Chondrocyte (in vitro differentiated cells): Measurements from ENCODE around the gene NHLH1. TPM values are rescaled to one million over a fixed set of nuclear protein-coding genes. Genes with fewer than 3 reads are reported as not detected.

ENCODE experiments used
- DNase-seq: peaks from one replicate; pipeline ENCODE4 v3.0.0; 2021; ENCODE audit warnings: mixed read lengths, low spot score
- H3K27ac Mint-ChIP-seq: one replicate; pipeline ENCODE4 v1.8.0; 2021; ENCODE audit warnings: mild to moderate bottlenecking, moderate library complexity, mixed read lengths; ENCODE audit not compliant: unreplicated experiment
- H3K27me3 Mint-ChIP-seq: 2 replicates; pipeline ENCODE4 v1.8.0; 2021; ENCODE audit warnings: low read depth, mixed read lengths
- H3K36me3 Mint-ChIP-seq: 2 replicates; pipeline ENCODE4 v1.8.0; 2021; ENCODE audit warnings: low read depth, mixed read lengths
- H3K4me1 Mint-ChIP-seq: 2 replicates; pipeline ENCODE4 v1.8.0; 2021; ENCODE audit warnings: low read depth, mild to moderate bottlenecking, mixed read lengths
- H3K4me3 Mint-ChIP-seq: one replicate; pipeline ENCODE4 v1.8.0; 2021; ENCODE audit warnings: mild to moderate bottlenecking, moderate library complexity, mixed read lengths; ENCODE audit not compliant: unreplicated experiment
- H3K9me3 Mint-ChIP-seq: 2 replicates; pipeline ENCODE4 v1.8.0; 2021; ENCODE audit warnings: low read depth, mixed read lengths
- total RNA-seq: library from RNA; stranded (reverse); gene quantifications from 3 replicates; pipeline ENCODE4 v1.2.1, GENCODE V29; 2021
- TF ChIP-seq, protein P1 (sequence below): fragments of 200-600 bp; sonication (generic); IDR thresholded peaks from 2 replicates; pipeline ENCODE4 v1.5.0; 2021; ENCODE audit warnings: antibody characterized with exemption, mild to moderate bottlenecking, moderate library complexity

Gene NHLH1
- total RNA-seq, 1 donor from 2014 or later, result 0.17 TPM

DNA sequence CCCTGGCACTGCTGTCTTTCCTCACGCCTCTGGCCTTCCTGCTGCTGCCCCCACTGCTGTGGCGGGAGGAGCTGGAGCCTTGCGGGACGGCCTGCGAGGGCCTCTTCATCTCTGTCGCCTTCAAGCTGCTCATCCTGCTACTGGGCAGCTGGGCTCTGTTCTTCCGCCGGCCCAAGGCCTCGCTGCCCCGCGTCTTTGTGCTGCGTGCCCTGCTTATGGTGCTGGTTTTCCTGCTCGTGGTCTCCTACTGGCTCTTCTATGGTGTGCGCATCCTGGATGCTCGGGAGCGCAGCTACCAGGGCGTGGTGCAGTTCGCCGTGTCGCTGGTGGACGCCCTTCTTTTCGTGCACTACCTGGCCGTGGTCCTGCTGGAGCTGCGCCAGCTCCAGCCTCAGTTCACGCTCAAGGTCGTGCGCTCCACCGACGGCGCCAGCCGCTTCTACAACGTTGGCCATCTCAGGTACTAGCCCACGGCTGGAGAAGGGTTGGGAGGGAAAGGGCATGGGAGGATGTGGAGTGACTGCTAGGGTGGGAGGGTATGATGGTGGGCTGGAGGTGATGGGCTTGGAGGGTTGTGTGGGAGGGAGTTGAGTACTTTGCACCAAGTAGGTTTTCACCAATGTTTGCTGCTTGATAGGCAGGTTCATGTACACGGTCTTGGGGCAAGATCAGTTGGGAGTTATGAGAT is 52.4 kb downstream of the NHLH1 start:
- no peak overlapping the region for H3K4me3 Mint-ChIP-seq

DNA sequence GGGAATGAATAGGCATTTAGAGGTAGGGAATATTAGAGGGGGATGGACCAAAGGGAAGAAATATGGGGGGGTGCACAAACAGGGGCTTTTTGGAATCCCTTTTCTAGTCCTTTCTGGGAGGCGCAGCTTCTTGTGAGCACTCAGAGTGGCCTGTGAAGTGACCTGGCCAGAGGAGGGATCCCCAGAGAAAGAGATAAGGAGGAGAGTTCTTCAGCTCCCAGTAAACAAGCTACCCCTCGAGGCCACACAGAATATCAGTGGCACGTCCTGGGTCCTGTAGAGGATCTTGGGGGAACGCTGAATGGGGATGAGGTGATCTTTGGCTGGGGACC is 52.9 kb downstream of the NHLH1 start:
- H3K4me3 Mint-ChIP-seq, result no peak overlapping the region
- H3K27me3 Mint-ChIP-seq, result no peaks in the 10 kb centered on the region
- no peaks in the 10 kb centered on the region for H3K9me3 Mint-ChIP-seq
- peaks cover 19% of the 10 kb centered on the region for H3K36me3 Mint-ChIP-seq
- TF ChIP-seq, protein P1, sequence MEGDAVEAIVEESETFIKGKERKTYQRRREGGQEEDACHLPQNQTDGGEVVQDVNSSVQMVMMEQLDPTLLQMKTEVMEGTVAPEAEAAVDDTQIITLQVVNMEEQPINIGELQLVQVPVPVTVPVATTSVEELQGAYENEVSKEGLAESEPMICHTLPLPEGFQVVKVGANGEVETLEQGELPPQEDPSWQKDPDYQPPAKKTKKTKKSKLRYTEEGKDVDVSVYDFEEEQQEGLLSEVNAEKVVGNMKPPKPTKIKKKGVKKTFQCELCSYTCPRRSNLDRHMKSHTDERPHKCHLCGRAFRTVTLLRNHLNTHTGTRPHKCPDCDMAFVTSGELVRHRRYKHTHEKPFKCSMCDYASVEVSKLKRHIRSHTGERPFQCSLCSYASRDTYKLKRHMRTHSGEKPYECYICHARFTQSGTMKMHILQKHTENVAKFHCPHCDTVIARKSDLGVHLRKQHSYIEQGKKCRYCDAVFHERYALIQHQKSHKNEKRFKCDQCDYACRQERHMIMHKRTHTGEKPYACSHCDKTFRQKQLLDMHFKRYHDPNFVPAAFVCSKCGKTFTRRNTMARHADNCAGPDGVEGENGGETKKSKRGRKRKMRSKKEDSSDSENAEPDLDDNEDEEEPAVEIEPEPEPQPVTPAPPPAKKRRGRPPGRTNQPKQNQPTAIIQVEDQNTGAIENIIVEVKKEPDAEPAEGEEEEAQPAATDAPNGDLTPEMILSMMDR, result no peak
- no peak overlapping the region for H3K27ac Mint-ChIP-seq
- no peaks in the 10 kb centered on the region for H3K4me1 Mint-ChIP-seq
- DNase-seq, result no peak

More for the DNA sequence above, 52.4 kb downstream of the NHLH1 start:
- DNase-seq, result no peak
- TF ChIP-seq, protein P1, result no peak
- no peak overlapping the region for H3K27ac Mint-ChIP-seq
- no peaks in the 10 kb centered on the region for H3K27me3 Mint-ChIP-seq
- H3K4me1 Mint-ChIP-seq, result no peaks in the 10 kb centered on the region
- H3K36me3 Mint-ChIP-seq, result peaks cover 19% of the 10 kb centered on the region
- H3K9me3 Mint-ChIP-seq, result no peaks in the 10 kb centered on the region

DNA sequence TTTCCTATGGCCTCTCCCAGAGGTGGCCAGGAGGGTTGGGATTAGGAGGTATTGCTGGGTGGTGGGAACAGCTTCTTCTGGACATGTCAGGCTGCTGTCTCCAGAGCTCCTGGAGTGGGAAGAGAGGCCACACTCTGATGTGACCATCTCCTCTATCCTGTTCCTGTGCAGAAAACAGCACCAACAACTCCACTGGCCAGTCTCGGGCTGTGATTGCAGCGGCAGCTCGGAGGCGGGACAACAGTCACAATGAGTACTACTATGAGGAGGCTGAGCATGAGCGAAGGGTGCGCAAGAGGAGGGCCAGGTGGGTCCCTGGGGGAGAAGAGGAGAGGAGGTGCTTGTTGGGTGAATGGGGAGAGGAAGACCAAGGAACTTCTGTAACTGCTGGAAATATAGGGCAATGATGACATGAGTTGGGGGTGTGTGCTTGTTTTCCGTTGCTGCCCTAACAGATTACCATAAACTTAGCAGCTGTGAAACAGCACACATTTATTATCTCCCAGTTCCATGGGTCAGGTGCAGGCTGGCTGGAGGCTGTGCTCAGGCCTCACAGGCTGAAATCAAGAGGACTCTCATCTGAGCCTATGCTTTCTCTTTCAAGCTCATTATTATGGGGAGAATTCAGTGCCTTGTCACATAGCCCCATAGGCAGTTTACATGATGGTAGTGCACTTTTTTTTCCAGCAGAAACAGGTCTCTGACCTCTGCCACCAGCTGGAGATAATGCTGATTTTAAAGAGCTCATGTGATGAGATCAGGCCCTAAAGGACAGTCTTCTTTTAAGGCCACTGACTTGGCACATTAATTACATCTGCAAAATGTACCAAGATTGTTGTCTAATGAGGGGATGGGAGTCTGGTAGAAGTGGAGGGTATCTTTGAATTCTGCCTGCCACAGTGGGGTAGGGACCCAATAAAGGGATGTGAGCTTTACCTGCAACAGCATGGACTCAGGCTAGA is 54.3 kb downstream of the NHLH1 start:
- Mint-ChIP-seq H3K27ac (no peak overlapping the region), H3K27me3 (no peaks in the 10 kb centered on the region), H3K36me3 (peaks cover 28% of the 10 kb centered on the region), H3K9me3 (no peaks in the 10 kb centered on the region), H3K4me3 (no peak overlapping the region), H3K4me1 (no peaks in the 10 kb centered on the region)
- TF ChIP-seq, protein P1, result no peak
- no peak for DNase-seq

- H3K36me3 Mint-ChIP-seq, result peaks cover 31% of the 10 kb centered on the region
- TF ChIP-seq, protein P1, result no peak
- H3K27ac Mint-ChIP-seq, result no peak overlapping the region
Observed at GRCh38 chr1:160421881-160422280, 55.0 kb downstream of the NHLH1 start.

More at GRCh38 chr1:160421881-160422280, 55.0 kb downstream of the NHLH1 start:
- Mint-ChIP-seq H3K4me3 (no peak overlapping the region), H3K9me3 (no peaks in the 10 kb centered on the region), H3K27me3 (no peaks in the 10 kb centered on the region), H3K4me1 (no peaks in the 10 kb centered on the region)
- no peak for DNase-seq

Other genes starting within 250 kb of the NHLH1 start
- not detected in 3 replicates for gene ATP1A4, start 215.5 kb upstream of the NHLH1 start, total RNA-seq
- 0.23 to 0.25 TPM in 2 of 3 replicates, not detected in the other for gene CASQ1, start 176.5 kb upstream of the NHLH1 start, total RNA-seq
- gene PEA15, start 161.7 kb upstream of the NHLH1 start, total RNA-seq, result 166 to 335 TPM (median 325 TPM) in 3 replicates
- gene DCAF8, start 104.5 kb upstream of the NHLH1 start, total RNA-seq, result 88.4 to 130 TPM (median 93.7 TPM) in 3 replicates
- gene PEX19, start 81.9 kb upstream of the NHLH1 start, total RNA-seq, result 40.9 to 52.9 TPM (median 43.8 TPM) in 3 replicates
- 223 to 284 TPM (median 239 TPM) in 3 replicates for gene COPA, start 23.8 kb upstream of the NHLH1 start, total RNA-seq
- 94.6 to 112 TPM (median 107 TPM) in 3 replicates for gene NCSTN, start 23.7 kb upstream of the NHLH1 start, total RNA-seq
- gene VANGL2, start 33.5 kb downstream of the NHLH1 start, total RNA-seq, result 8.0 to 12.0 TPM (median 11.3 TPM) in 3 replicates
- not detected in 3 replicates for gene SLAMF6, start 156.2 kb downstream of the NHLH1 start, total RNA-seq
- gene CD84, start 212.4 kb downstream of the NHLH1 start, total RNA-seq, result not detected in 3 replicates